ENCODE results near the gene IQCB1.

GRCh38 chr3:121781611-121782010, 53.2 kb downstream of the IQCB1 start:
- TF ChIP-seq, protein P1, sequence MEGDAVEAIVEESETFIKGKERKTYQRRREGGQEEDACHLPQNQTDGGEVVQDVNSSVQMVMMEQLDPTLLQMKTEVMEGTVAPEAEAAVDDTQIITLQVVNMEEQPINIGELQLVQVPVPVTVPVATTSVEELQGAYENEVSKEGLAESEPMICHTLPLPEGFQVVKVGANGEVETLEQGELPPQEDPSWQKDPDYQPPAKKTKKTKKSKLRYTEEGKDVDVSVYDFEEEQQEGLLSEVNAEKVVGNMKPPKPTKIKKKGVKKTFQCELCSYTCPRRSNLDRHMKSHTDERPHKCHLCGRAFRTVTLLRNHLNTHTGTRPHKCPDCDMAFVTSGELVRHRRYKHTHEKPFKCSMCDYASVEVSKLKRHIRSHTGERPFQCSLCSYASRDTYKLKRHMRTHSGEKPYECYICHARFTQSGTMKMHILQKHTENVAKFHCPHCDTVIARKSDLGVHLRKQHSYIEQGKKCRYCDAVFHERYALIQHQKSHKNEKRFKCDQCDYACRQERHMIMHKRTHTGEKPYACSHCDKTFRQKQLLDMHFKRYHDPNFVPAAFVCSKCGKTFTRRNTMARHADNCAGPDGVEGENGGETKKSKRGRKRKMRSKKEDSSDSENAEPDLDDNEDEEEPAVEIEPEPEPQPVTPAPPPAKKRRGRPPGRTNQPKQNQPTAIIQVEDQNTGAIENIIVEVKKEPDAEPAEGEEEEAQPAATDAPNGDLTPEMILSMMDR (IDR thresholded peaks at IDR 0.05; ENCODE audit: low read depth, low read length): no peak
- no peak for TF ChIP-seq MAX (IDR thresholded peaks at IDR 0.05; ENCODE audit: low read depth, low read length)
- TF ChIP-seq POLR2A (IDR thresholded peaks at IDR 0.05; ENCODE audit: extremely low read depth, insufficient read length): no peak

Measured in NB4 (cell line).